Transverse colon (tissue), 4 donors: ENCODE results near the gene SLC8A3. TPM values are rescaled to one million over a fixed set of nuclear protein-coding genes. Genes with fewer than 3 reads are reported as not detected.

Experiments used
- DNase-seq: peaks from one replicate; pipeline ENCODE4 v3.0.0-alpha.2; 2019
- H3K27ac ChIP-seq, 4 donors: fragments of 200-600 bp; sonication (generic); 2 replicates each; pipeline ENCODE4 v1.5.1; 2016 to 2018; ENCODE audit warnings: inconsistent platforms in 4 of 4
- H3K27me3 ChIP-seq: fragments of 200-600 bp; sonication (generic); 2 replicates; pipeline ENCODE4 v1.5.1; 2017; ENCODE audit warnings: inconsistent platforms
- H3K36me3 ChIP-seq, 4 donors: fragments of 200-600 bp; sonication (generic); 2 replicates each; pipeline ENCODE4 v1.5.1; 2017 to 2019; ENCODE audit warnings: inconsistent platforms in 4 of 4
- H3K4me1 ChIP-seq, 4 donors: fragments of 200-600 bp; sonication (generic); 2 replicates each; pipeline ENCODE4 v1.5.1; 2017 to 2020; ENCODE audit warnings: inconsistent platforms in 4 of 4
- H3K4me3 ChIP-seq, 4 donors: fragments of 200-600 bp; sonication (generic); 1 replicate in 1 of 4; 2 replicates in 3 of 4; pipeline versions ENCODE4 v1.5.1 to v1.6.1; 2017 to 2019; ENCODE audit warnings: inconsistent platforms in 4 of 4
- H3K9me3 ChIP-seq, 2 donors: fragments of 200-600 bp; sonication (generic); 2 replicates each; pipeline ENCODE4 v1.5.1; 2017 to 2019; ENCODE audit warnings: inconsistent platforms in 2 of 2
- CTCF ChIP-seq, 5 experiments: fragments of 200-600 bp in 3 of 5; fragments of 450-650 bp in 2 of 5; sonication (generic) in 3 of 5; IDR thresholded peaks; 1 replicate in 2 of 5; 2 replicates in 3 of 5; pipeline ENCODE4 v1.5.1; 2016 to 2017; ENCODE audit warnings: antibody characterized with exemption in 5 of 5, inconsistent platforms in 3 of 5, mild to moderate bottlenecking in 2 of 5, moderate library complexity in 1 of 5
- EP300 ChIP-seq: sonication (generic); formaldehyde crosslinking; IDR thresholded peaks from one replicate; pipeline ENCODE4 v1.6.1; 2017; ENCODE audit warnings: antibody characterized with exemption, low read depth
- POLR2A ChIP-seq: fragments of 450-650 bp; IDR thresholded peaks from one replicate; pipeline ENCODE4 v1.6.1; 2016; ENCODE audit warnings: antibody characterized with exemption, mild to moderate bottlenecking, moderate library complexity
- POLR2AphosphoS5 ChIP-seq, 3 donors: sonication (generic); formaldehyde crosslinking; IDR thresholded peaks; one replicate each; pipeline ENCODE4 v1.6.1; 2016; ENCODE audit warnings: antibody characterized with exemption in 3 of 3
- WGBS, 2 donors: methylation state at CpG; one replicate each; pipeline ENCODE4 v1.1.5; 2018; ENCODE audit warnings: low coverage in 1 of 2; 5-methylcytosine and 5-hydroxymethylcytosine counted together
- in situ Hi-C, 4 donors: fragments of 200-750 bp; cut with MboI; loops; one replicate each; pipeline versions ENCODE4 v1.15.0 to v1.15.1; 2017; ENCODE audit warnings: low sequenced_read_pairs in 3 of 4, low pct_ligation_motif_present in 1 of 4, low pct_unique_long_range_greater_than_20kb in 1 of 4
- intact Hi-C: fragments of 100-400 bp; cut with DNase I; formaldehyde crosslinking; loops from one replicate; pipeline ENCODE4 v1.15.1; 2023; ENCODE audit warnings: low total_unique reads
- total RNA-seq, 4 donors: library from RNA; depleted of rRNA; stranded (reverse); fragments of >200 nt; gene quantifications; one replicate each; pipeline ENCODE4 v1.1.0, GENCODE V29; 2016

The SLC8A3 gene
- total RNA-seq, 4 donors from 2014 or later, result 0.27 to 1.9 (median 0.32) TPM; not detected in 1

- Histone ChIP-seq H3K27me3 (peaks cover 3% of the 10 kb centered on the region), H3K9me3 (no peaks in the 10 kb centered on the region), H3K27ac (no peak overlapping the region), H3K36me3 (no peaks in the 10 kb centered on the region), H3K4me3 (no peak overlapping the region), H3K4me1 (no peaks in the 10 kb centered on the region)
- TF ChIP-seq POLR2AphosphoS5 (IDR thresholded peaks at IDR 0.05) (no peak), POLR2A (no peak), CTCF (IDR thresholded peaks at IDR 0.05) (no peak), EP300 (no peak)
- WGBS, 2 donors, result 42 to 74% methylated on average over 3 of the region's 3 CpGs
- in situ Hi-C loops, result no loop called here
- DNase-seq, result no peak
- intact Hi-C loops, result no loop called here
These were observed 11.5 kb downstream of the SLC8A3 start for GRCh38 chr14:70177081-70177800.

GRCh38 chr14:70173569-70173968, 15.2 kb downstream of the SLC8A3 start:
- TF ChIP-seq POLR2AphosphoS5 (IDR thresholded peaks at IDR 0.05) (no peak), EP300 (no peak), CTCF (IDR thresholded peaks at IDR 0.05) (no peak), POLR2A (no peak)
- Histone ChIP-seq H3K27ac (no peak overlapping the region), H3K9me3 (no peaks in the 10 kb centered on the region), H3K4me1 (no peaks in the 10 kb centered on the region), H3K4me3 (no peak overlapping the region), H3K36me3 (no peaks in the 10 kb centered on the region), H3K27me3 (no peaks in the 10 kb centered on the region)
- WGBS, 2 donors, result 60 to 80% methylated on average over 3 to 6 of the region's 6 CpGs
- intact Hi-C loops (no loop called here), in situ Hi-C loops (no loop called here)
- DNase-seq, result no peak

DNA sequence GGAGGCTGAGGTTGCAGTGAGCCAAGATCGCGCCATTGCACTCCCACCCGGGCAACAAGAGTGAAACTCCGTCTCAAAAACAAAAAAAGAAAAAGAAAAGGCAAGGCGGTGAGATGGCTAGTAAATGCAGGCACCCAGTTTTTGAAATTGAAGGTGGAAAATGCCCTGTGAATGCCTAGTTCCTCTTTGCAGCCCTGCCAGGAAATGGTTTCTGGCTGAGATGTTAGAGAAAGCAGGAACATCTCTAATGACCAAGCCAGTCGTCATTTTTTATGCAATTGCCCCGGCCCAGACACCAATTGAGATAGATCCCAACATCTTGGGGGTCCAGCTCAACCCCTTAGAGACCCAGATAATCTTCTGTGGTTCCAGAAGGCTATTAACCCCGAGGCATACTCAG, 17.0 kb downstream of the SLC8A3 start:
- Histone ChIP-seq H3K4me1 (no peaks in the 10 kb centered on the region), H3K27ac (no peak overlapping the region), H3K9me3 (no peaks in the 10 kb centered on the region), H3K4me3 (no peak overlapping the region), H3K36me3 (no peaks in the 10 kb centered on the region), H3K27me3 (no peaks in the 10 kb centered on the region)
- intact Hi-C loops (no loop called here), in situ Hi-C loops (no loop called here)
- 63 to 69% methylated on average over 8 of the region's 8 CpGs for WGBS, 2 donors
- no peak for TF ChIP-seq EP300
- no peak for TF ChIP-seq POLR2A
- no peak for TF ChIP-seq CTCF (IDR thresholded peaks at IDR 0.05)
- TF ChIP-seq POLR2AphosphoS5 (IDR thresholded peaks at IDR 0.05), result no peak
- no peak for DNase-seq

- DNase-seq, result no peak
- Histone ChIP-seq H3K27me3 (no peaks in the 10 kb centered on the region), H3K9me3 (no peaks in the 10 kb centered on the region), H3K4me1 (no peaks in the 10 kb centered on the region), H3K27ac (no peak overlapping the region), H3K4me3 (no peak overlapping the region), H3K36me3 (no peaks in the 10 kb centered on the region)
- intact Hi-C loops (no loop called here), in situ Hi-C loops (no loop called here)
- 94 to 96% methylated on average over 3 to 4 of the region's 4 CpGs for WGBS, 2 donors
- no peak for TF ChIP-seq CTCF (IDR thresholded peaks at IDR 0.05)
- no peak for TF ChIP-seq POLR2AphosphoS5 (IDR thresholded peaks at IDR 0.05)
- TF ChIP-seq EP300, result no peak
- no peak for TF ChIP-seq POLR2A
These were observed 17.8 kb downstream of the SLC8A3 start for GRCh38 chr14:70170976-70171375.
